OCI-LY3 (cell line): ENCODE results near the gene GCLM.

ENCODE experiments used
- EZH2phosphoT487 ChIP-seq: fragments of 200-600 bp; shearing (Covaris generic); IDR thresholded peaks from 2 replicates; pipeline ENCODE4 v1.6.1; 2018; ENCODE audit warnings: antibody characterized with exemption, mixed run types, low read depth
- TF ChIP-seq, protein P1 (sequence below): fragments of 200-600, 300-600 bp; sonication (generic); IDR thresholded peaks from 2 replicates; pipeline ENCODE4 v1.5.1; 2014; ENCODE audit warnings: antibody characterized with exemption, low read length, low read depth

DNA sequence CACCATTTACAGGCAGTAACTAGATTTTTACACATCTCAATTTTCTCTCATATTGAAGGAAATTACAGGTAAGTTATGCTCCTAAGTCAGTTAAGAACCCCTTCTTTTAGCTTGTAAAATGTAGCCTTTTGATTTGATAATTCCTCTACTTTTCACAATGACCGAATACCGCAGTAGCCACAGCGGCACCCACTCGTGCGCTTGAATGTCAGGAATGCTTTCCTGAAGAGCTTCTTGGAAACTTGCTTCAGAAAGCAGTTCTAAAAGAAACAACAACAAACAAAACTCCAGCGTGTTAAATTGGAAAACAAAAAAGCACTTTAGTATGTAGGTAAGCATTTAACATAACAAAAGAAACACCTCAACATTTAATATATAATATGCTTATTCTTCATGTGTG lies 20.3 kb downstream of the GCLM start:
- TF ChIP-seq, protein P1, sequence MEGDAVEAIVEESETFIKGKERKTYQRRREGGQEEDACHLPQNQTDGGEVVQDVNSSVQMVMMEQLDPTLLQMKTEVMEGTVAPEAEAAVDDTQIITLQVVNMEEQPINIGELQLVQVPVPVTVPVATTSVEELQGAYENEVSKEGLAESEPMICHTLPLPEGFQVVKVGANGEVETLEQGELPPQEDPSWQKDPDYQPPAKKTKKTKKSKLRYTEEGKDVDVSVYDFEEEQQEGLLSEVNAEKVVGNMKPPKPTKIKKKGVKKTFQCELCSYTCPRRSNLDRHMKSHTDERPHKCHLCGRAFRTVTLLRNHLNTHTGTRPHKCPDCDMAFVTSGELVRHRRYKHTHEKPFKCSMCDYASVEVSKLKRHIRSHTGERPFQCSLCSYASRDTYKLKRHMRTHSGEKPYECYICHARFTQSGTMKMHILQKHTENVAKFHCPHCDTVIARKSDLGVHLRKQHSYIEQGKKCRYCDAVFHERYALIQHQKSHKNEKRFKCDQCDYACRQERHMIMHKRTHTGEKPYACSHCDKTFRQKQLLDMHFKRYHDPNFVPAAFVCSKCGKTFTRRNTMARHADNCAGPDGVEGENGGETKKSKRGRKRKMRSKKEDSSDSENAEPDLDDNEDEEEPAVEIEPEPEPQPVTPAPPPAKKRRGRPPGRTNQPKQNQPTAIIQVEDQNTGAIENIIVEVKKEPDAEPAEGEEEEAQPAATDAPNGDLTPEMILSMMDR, result no peak
- TF ChIP-seq EZH2phosphoT487, result no peak
